Activated CD4-positive, alpha-beta T cell treated with anti-CD3 and anti-CD28 coated beads, Interleukin-2, amount 50 U/mL, for 1 hour (primary cell): ENCODE data around the gene SPTLC3.

Experiments used
- DNase-seq: peaks from one replicate; pipeline ENCODE4 v3.0.0-alpha.2; 2020

Gene SPTLC3

GRCh38 chr20:13147071-13147963 lies 138.5 kb downstream of the SPTLC3 start:
- DNase-seq = no peak

GRCh38 chr20:13147971-13148370 lies 139.2 kb downstream of the SPTLC3 start:
- DNase-seq = no peak

- no peak for DNase-seq
Measured at GRCh38 chr20:13148402-13148801, 139.6 kb downstream of the SPTLC3 start.

- DNase-seq = no peak
Measured at GRCh38 chr20:13148961-13149360, 140.2 kb downstream of the SPTLC3 start.

GRCh38 chr20:13149371-13150105 lies 140.8 kb downstream of the SPTLC3 start:
- no peak for DNase-seq

GRCh38 chr20:13158369-13158768 lies 149.6 kb downstream of the SPTLC3 start:
- DNase-seq = no peak

GRCh38 chr20:13159889-13160288 lies 151.1 kb downstream of the SPTLC3 start:
- DNase-seq = no peak

- no peak for DNase-seq
Measured at GRCh38 chr20:13165203-13165602, 156.4 kb downstream of the SPTLC3 start.

GRCh38 chr20:13166011-13166410 lies 157.2 kb downstream of the SPTLC3 start:
- DNase-seq = no peak

- no peak for DNase-seq
Measured at GRCh38 chr20:13166437-13166836, 157.7 kb downstream of the SPTLC3 start.

GRCh38 chr20:13169086-13169485 lies 160.3 kb downstream of the SPTLC3 start:
- no peak for DNase-seq

- no peak for DNase-seq
Measured at GRCh38 chr20:13170771-13171170, 162.0 kb downstream of the SPTLC3 start.

GRCh38 chr20:13173201-13173600 lies 164.4 kb downstream of the SPTLC3 start:
- no peak for DNase-seq

GRCh38 chr20:13174402-13174801 lies 165.6 kb downstream of the SPTLC3 start:
- DNase-seq = no peak

GRCh38 chr20:13180986-13181889 lies 172.5 kb downstream of the SPTLC3 start:
- no peak for DNase-seq

GRCh38 chr20:13183005-13183404 lies 174.2 kb downstream of the SPTLC3 start:
- no peak for DNase-seq

GRCh38 chr20:13186043-13186774 lies 177.4 kb downstream of the SPTLC3 start:
- no peak for DNase-seq

- DNase-seq = no peak
Measured at GRCh38 chr20:13187899-13188298, 179.1 kb downstream of the SPTLC3 start.

- DNase-seq = no peak
Measured at GRCh38 chr20:13199279-13199678, 190.5 kb downstream of the SPTLC3 start.

- no peak for DNase-seq
Measured at GRCh38 chr20:13200767-13201500, 192.2 kb downstream of the SPTLC3 start.

GRCh38 chr20:13202565-13202964 lies 193.8 kb downstream of the SPTLC3 start:
- no peak for DNase-seq

GRCh38 chr20:13205425-13205824 lies 196.7 kb downstream of the SPTLC3 start:
- DNase-seq = no peak
